Hepatocyte (in vitro differentiated cells): Measurements from ENCODE around the gene PTPRH.

Experiments used
- EZH2 ChIP-seq: fragments of 200-600 bp; sonication (generic); IDR thresholded peaks from 2 replicates; pipeline ENCODE4 v1.6.1; 2016; ENCODE audit warnings: antibody characterized with exemption, mild to moderate bottlenecking, borderline replicate concordance
- TF ChIP-seq, protein P1 (sequence below): fragments of 200-600 bp; sonication (generic); IDR thresholded peaks from 2 replicates; pipeline ENCODE4 v1.5.1; 2016; ENCODE audit warnings: antibody characterized with exemption, mild to moderate bottlenecking; ENCODE audit not compliant: poor library complexity

- no peak for TF ChIP-seq EZH2
- TF ChIP-seq, protein P1, sequence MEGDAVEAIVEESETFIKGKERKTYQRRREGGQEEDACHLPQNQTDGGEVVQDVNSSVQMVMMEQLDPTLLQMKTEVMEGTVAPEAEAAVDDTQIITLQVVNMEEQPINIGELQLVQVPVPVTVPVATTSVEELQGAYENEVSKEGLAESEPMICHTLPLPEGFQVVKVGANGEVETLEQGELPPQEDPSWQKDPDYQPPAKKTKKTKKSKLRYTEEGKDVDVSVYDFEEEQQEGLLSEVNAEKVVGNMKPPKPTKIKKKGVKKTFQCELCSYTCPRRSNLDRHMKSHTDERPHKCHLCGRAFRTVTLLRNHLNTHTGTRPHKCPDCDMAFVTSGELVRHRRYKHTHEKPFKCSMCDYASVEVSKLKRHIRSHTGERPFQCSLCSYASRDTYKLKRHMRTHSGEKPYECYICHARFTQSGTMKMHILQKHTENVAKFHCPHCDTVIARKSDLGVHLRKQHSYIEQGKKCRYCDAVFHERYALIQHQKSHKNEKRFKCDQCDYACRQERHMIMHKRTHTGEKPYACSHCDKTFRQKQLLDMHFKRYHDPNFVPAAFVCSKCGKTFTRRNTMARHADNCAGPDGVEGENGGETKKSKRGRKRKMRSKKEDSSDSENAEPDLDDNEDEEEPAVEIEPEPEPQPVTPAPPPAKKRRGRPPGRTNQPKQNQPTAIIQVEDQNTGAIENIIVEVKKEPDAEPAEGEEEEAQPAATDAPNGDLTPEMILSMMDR, result no peak
Measured at GRCh38 chr19:55241143-55241934, 32.0 kb upstream of the PTPRH start.
